HCT116 (cell line): ENCODE data around the gene MSL3.

Experiments used
- POLR2A ChIP-seq: IDR thresholded peaks from 2 replicates; pipeline ENCODE4 v1.7.0; 2011; ENCODE audit warnings: borderline replicate concordance; ENCODE audit not compliant: insufficient read depth, insufficient read length; ENCODE audit errors: extremely low read depth
- POLR2AphosphoS5 ChIP-seq: IDR thresholded peaks from 2 replicates; pipeline ENCODE4 v1.6.1; 2011; ENCODE audit warnings: mild to moderate bottlenecking, low read depth, low read length, moderate library complexity
- ZFX ChIP-seq: fragments of 450-650 bp; IDR thresholded peaks from 2 replicates; pipeline ENCODE4 v1.6.1; 2017
- TF ChIP-seq, protein P1 (sequence below), 3 experiments: fragments of 200-600 bp in 1 of 3; sonication (generic) in 1 of 3; IDR thresholded peaks in 2 of 3; conservative IDR thresholded peaks in 1 of 3; 2 replicates each; pipeline ENCODE4 v1.5.1; 2012 to 2017; ENCODE audit warnings: low read depth in 2 of 3, low read length in 2 of 3, antibody characterized with exemption in 1 of 3, borderline replicate concordance in 1 of 3, control low read depth in 1 of 3, mild to moderate bottlenecking in 1 of 3, mixed read lengths in 1 of 3, mixed run types in 1 of 3, moderate library complexity in 1 of 3; ENCODE audit not compliant: insufficient read depth in 1 of 3

DNA sequence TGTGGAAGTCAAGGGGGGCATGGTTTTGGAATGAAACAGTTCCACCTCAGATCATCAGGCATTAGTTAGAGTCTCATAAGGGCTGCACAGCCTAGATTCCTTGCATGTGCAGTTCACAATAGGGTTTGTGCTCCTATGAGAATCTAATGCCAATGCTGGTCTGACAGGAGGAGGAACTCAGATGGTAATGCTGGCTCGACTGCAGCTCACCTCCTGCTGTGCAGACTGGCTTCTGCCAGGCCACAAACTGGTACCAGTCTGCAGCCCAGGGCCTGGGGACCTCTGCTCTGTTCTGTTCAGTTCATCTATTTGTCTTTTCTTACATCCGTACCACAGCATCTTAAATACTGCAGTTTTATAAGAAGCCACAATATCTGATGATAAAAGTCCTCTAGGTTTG, 12.2 kb upstream of the MSL3 start:
- TF ChIP-seq POLR2A: no peak
- no peak for TF ChIP-seq ZFX
- no peak for TF ChIP-seq POLR2AphosphoS5
- TF ChIP-seq, protein P1, sequence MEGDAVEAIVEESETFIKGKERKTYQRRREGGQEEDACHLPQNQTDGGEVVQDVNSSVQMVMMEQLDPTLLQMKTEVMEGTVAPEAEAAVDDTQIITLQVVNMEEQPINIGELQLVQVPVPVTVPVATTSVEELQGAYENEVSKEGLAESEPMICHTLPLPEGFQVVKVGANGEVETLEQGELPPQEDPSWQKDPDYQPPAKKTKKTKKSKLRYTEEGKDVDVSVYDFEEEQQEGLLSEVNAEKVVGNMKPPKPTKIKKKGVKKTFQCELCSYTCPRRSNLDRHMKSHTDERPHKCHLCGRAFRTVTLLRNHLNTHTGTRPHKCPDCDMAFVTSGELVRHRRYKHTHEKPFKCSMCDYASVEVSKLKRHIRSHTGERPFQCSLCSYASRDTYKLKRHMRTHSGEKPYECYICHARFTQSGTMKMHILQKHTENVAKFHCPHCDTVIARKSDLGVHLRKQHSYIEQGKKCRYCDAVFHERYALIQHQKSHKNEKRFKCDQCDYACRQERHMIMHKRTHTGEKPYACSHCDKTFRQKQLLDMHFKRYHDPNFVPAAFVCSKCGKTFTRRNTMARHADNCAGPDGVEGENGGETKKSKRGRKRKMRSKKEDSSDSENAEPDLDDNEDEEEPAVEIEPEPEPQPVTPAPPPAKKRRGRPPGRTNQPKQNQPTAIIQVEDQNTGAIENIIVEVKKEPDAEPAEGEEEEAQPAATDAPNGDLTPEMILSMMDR (IDR thresholded peaks at IDR 0.05 in 2 of 3, conservative IDR thresholded peaks at IDR 0.05 in 1 of 3; ENCODE audit: borderline replicate concordance in 1 of 3, insufficient read depth in 1 of 3, low read depth in 2 of 3, low read length in 2 of 3): no peak
